ENCODE data around the gene CACNA1H.

The CACNA1H gene

GRCh38 chr16:1163567-1164055 lies 10.7 kb downstream of the CACNA1H start:
- TF ChIP-seq FOXK2 (IDR thresholded peaks at IDR 0.05) = no peak
- no peak for TF ChIP-seq HDGF (IDR thresholded peaks at IDR 0.05; ENCODE audit: borderline replicate concordance)
- no peak for TF ChIP-seq BHLHE40 (IDR thresholded peaks at IDR 0.05; ENCODE audit: borderline replicate concordance)
- no peak for TF ChIP-seq L3MBTL2 (conservative IDR thresholded peaks at IDR 0.05)
- no peak for TF ChIP-seq ARNT (IDR thresholded peaks at IDR 0.05)
- no peak for TF ChIP-seq CTBP1 (IDR thresholded peaks at IDR 0.05; ENCODE audit: borderline replicate concordance)
- TF ChIP-seq NFRKB (IDR thresholded peaks at IDR 0.05) = no peak
- TF ChIP-seq SUZ12 (IDR thresholded peaks at IDR 0.05) = no peak
- no peak for TF ChIP-seq TARDBP (IDR thresholded peaks at IDR 0.05)
- no peak for TF ChIP-seq FOXM1 (IDR thresholded peaks at IDR 0.05; ENCODE audit: borderline replicate concordance)
- no peak for TF ChIP-seq PKNOX1 (IDR thresholded peaks at IDR 0.05)
- no peak for TF ChIP-seq LEF1 (IDR thresholded peaks at IDR 0.05; ENCODE audit: borderline replicate concordance)
- DNase-seq (ENCODE audit: extremely low spot score) = no peak
- CTCF ChIA-PET = no interaction called here
- POLR2A ChIA-PET = interaction anchor here (0.6 kb wide), 1 partner anchor 17 kb away, joined by 3 read pairs; no protein-coding TSS in a partner anchor

GRCh38 chr16:1164382-1164781 lies 11.5 kb downstream of the CACNA1H start:
- no peak for DNase-seq (ENCODE audit: extremely low spot score)
- TF ChIP-seq FOXA1 (IDR thresholded peaks at IDR 0.05) (no peak), ELF4 (IDR thresholded peaks at IDR 0.05) (no peak), ZNF384 (IDR thresholded peaks at IDR 0.05) (no peak)
- ChIA-PET CTCF (no interaction called here), POLR2A (no interaction called here)

DNA sequence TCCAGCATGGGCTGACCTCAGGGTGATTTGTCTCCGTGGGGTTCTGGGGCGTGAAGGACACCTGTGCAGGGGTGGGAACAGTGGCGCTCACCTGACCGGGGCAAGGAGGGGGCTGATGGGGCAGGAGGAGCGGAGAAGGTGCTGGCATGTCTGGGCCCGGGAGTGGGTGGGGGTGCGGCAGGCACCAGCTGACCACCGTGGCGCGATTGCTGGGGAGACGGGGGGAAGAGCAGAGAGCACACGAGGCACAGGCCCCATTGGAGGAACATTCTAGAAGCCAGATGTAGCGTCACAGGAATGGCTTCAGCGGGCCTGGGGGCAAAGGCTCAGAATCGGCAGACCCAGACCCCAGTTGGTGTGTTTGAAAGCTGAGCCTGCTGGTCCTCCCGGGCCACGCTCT lies 12.1 kb downstream of the CACNA1H start:
- ChIA-PET POLR2A (no interaction called here), CTCF (no interaction called here)
- TF ChIP-seq FOXA1 (IDR thresholded peaks at IDR 0.05) (no peak), SP1 (IDR thresholded peaks at IDR 0.05) (no peak), SUZ12 (IDR thresholded peaks at IDR 0.05) (no peak)
- DNase-seq (ENCODE audit: extremely low spot score) = no peak

- POLR2A ChIA-PET = no interaction called here
- no peak for TF ChIP-seq TARDBP (IDR thresholded peaks at IDR 0.05)
- TF ChIP-seq ARNT (IDR thresholded peaks at IDR 0.05) = no peak
- TF ChIP-seq NFRKB (IDR thresholded peaks at IDR 0.05) = no peak
- no peak for TF ChIP-seq BHLHE40 (IDR thresholded peaks at IDR 0.05; ENCODE audit: borderline replicate concordance)
- TF ChIP-seq SP1 (IDR thresholded peaks at IDR 0.05) = no peak
- no peak for TF ChIP-seq LEF1 (IDR thresholded peaks at IDR 0.05; ENCODE audit: borderline replicate concordance)
- TF ChIP-seq L3MBTL2 (conservative IDR thresholded peaks at IDR 0.05) = no peak
- no peak for TF ChIP-seq FOXA1 (IDR thresholded peaks at IDR 0.05)
- TF ChIP-seq ZNF384 (IDR thresholded peaks at IDR 0.05) = no peak
- no peak for TF ChIP-seq SUZ12 (IDR thresholded peaks at IDR 0.05)
- no peak for TF ChIP-seq FOXK2 (IDR thresholded peaks at IDR 0.05)
- TF ChIP-seq ELF4 (IDR thresholded peaks at IDR 0.05) = no peak
- no peak for TF ChIP-seq HDGF (IDR thresholded peaks at IDR 0.05; ENCODE audit: borderline replicate concordance)
- TF ChIP-seq CTBP1 (IDR thresholded peaks at IDR 0.05; ENCODE audit: borderline replicate concordance) = no peak
- no peak for TF ChIP-seq FOXM1 (IDR thresholded peaks at IDR 0.05; ENCODE audit: borderline replicate concordance)
- no peak for DNase-seq (ENCODE audit: extremely low spot score)
- CTCF ChIA-PET = no interaction called here
These were observed 12.6 kb downstream of the CACNA1H start for GRCh38 chr16:1165511-1165910.

GRCh38 chr16:1167276-1168107 lies 14.6 kb downstream of the CACNA1H start:
- DNase-seq (ENCODE audit: extremely low spot score) = no peak
- TF ChIP-seq SUZ12 (IDR thresholded peaks at IDR 0.05) (no peak), ZNF384 (IDR thresholded peaks at IDR 0.05) (no peak), CTBP1 (IDR thresholded peaks at IDR 0.05; ENCODE audit: borderline replicate concordance) (no peak), FOXM1 (IDR thresholded peaks at IDR 0.05; ENCODE audit: borderline replicate concordance) (no peak)
- CTCF ChIA-PET = no interaction called here
- POLR2A ChIA-PET = no interaction called here

- POLR2A ChIA-PET = no interaction called here
- CTCF ChIA-PET = no interaction called here
- no peak for DNase-seq (ENCODE audit: extremely low spot score)
- TF ChIP-seq ZNF384 (IDR thresholded peaks at IDR 0.05) = no peak
- no peak for TF ChIP-seq NFRKB (IDR thresholded peaks at IDR 0.05)
- no peak for TF ChIP-seq TARDBP (IDR thresholded peaks at IDR 0.05)
- no peak for TF ChIP-seq ARNT (IDR thresholded peaks at IDR 0.05)
- no peak for TF ChIP-seq L3MBTL2 (conservative IDR thresholded peaks at IDR 0.05)
- TF ChIP-seq FOXM1 (IDR thresholded peaks at IDR 0.05; ENCODE audit: borderline replicate concordance) = no peak
These were observed 15.9 kb downstream of the CACNA1H start for GRCh38 chr16:1168837-1169236.

DNA sequence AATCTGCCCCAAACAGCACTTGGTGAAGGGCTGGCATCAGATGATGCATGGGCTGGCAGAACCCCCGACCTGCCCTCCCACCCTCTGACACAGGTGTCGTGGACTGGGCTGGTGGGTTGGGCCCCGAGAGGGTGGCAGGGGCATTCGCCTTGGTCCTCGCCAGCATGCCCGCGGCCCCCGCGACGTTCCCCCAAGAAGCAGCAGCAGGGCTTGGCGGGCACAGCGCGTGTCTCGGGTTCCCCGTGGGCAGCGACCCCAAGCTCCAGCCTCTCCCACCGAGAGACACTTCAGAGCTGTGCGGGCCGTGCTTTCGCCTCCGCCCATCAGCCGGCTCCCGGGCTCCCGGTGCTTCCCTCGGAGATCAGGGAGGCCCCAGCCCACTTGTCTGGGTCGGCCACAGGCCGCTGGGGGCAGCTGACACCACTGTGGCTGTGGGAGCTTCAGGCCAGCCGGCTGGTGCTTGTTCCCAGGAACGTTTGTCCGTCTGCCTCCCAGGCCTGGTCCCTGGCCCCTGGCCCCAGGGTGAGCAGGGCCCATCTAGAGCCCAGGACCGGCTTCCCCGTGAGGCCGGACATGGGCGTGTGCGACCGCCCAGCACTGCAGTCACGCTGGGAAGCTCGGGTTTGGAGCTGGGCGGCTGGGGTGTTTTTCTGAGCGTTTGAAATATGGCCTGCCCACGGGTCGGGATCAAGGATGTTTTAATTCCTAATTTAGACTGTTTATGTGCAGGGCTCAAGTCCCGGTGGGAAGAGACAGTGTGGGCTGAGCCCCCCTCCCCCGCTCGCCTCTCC lies 16.6 kb downstream of the CACNA1H start:
- no peak for DNase-seq (ENCODE audit: extremely low spot score)
- POLR2A ChIA-PET = no interaction called here
- TF ChIP-seq ZNF384 (IDR thresholded peaks at IDR 0.05) (no peak), SUZ12 (IDR thresholded peaks at IDR 0.05) (no peak), BHLHE40 (IDR thresholded peaks at IDR 0.05; ENCODE audit: borderline replicate concordance) (no peak), HDGF (IDR thresholded peaks at IDR 0.05; ENCODE audit: borderline replicate concordance) (no peak), NFRKB (IDR thresholded peaks at IDR 0.05) (no peak), SP1 (IDR thresholded peaks at IDR 0.05) (no peak), FOXA1 (IDR thresholded peaks at IDR 0.05) (no peak), ELF4 (IDR thresholded peaks at IDR 0.05) (no peak), TARDBP (IDR thresholded peaks at IDR 0.05) (no peak), CTBP1 (IDR thresholded peaks at IDR 0.05; ENCODE audit: borderline replicate concordance) (no peak), FOXK2 (IDR thresholded peaks at IDR 0.05) (no peak), L3MBTL2 (conservative IDR thresholded peaks at IDR 0.05) (no peak), FOXM1 (IDR thresholded peaks at IDR 0.05; ENCODE audit: borderline replicate concordance) (no peak), PKNOX1 (IDR thresholded peaks at IDR 0.05) (no peak), ARNT (IDR thresholded peaks at IDR 0.05) (no peak), LEF1 (IDR thresholded peaks at IDR 0.05; ENCODE audit: borderline replicate concordance) (no peak)
- CTCF ChIA-PET = no interaction called here
